Ramos (cell line): ENCODE data around the gene ADARB1.
"Not testable (repeated sequence)": the region's sequence is repeated elsewhere in the genome, so short reads cannot be mapped to it uniquely, and the experiment has no call there.

ENCODE experiments used
- in situ Hi-C: fragments of 300-500 bp; cut with MboI; formaldehyde crosslinking; loops from one replicate; pipeline ENCODE4 v1.14.3; 2022; ENCODE audit warnings: low sequenced_read_pairs; ENCODE audit not compliant: unreplicated experiment

The ADARB1 gene, protein sequence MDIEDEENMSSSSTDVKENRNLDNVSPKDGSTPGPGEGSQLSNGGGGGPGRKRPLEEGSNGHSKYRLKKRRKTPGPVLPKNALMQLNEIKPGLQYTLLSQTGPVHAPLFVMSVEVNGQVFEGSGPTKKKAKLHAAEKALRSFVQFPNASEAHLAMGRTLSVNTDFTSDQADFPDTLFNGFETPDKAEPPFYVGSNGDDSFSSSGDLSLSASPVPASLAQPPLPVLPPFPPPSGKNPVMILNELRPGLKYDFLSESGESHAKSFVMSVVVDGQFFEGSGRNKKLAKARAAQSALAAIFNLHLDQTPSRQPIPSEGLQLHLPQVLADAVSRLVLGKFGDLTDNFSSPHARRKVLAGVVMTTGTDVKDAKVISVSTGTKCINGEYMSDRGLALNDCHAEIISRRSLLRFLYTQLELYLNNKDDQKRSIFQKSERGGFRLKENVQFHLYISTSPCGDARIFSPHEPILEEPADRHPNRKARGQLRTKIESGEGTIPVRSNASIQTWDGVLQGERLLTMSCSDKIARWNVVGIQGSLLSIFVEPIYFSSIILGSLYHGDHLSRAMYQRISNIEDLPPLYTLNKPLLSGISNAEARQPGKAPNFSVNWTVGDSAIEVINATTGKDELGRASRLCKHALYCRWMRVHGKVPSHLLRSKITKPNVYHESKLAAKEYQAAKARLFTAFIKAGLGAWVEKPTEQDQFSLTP

DNA sequence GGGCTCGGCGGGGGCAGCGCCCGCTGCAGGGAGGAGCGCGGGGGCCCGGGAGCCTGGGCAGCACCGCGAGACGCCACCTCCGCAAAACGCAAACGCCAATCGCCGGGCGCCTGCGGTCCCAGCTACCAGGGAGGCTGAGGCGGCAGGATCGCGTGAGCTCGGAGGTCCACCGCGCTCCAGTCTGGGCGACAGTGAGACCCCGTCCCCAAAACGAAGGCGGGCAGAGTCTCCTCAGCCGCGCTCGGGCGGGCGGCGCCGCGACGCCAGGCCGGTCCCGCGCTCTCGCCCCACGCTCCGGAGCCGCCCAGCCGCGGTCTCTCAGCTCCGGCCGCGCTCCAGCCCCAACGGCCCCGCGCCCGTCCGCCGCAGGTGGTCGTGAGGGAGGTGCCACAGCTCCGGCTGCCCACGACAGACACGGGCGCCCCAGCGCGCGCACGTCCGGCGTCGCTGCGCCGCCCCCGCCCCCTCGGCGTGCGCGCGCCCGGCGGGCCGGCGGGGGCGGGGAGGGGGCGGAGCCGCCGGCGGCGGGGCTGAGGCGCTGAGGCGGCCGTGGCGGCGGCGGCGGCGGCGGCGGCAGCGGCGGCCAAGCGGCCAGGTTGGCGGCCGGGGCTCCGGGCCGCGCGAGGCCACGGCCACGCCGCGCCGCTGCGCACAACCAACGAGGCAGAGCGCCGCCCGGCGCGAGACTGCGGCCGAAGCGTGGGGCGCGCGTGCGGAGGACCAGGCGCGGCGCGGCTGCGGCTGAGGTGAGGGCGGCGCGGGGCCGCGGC is at the start of gene ADARB1:
Gene ADARB1, plus strand, starts transcription at position 533 of the 770 bp plus-strand sequence. CDS start 97,077 bp downstream, outside the sequence.
- in situ Hi-C loops, result no loop called here

DNA sequence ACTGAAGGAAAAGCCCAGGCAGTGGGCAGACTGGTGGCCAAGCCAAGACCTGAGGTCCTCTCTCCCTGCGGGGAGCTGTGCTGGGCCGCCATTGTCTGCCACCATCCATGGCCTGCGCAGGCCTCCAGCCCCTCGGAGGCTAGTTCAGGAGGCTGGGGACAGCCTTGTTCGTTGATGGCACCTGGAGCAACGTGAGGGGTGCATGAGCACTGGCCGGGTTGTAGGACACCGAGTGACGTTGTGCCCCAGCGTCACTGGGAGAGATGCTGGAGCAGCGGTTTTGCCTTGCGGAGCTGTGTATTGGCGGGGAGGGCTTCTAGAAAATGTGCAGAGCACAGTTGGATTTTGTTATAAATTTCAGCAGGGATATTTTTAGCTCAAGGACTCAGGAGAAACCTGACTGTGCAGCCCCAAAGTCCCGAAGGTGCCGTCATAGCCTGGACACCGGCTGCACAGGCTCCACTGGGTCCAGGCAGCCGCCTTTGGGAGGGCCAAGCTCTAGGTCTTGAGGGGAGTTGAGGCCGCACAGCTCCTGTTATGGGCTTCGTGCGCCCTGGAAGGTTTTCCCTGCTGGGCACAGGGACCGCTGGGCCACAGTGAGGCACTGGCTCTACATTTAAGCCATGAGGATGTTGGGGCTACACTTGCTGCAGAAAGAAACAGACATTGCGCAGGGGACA is 48.2 kb upstream of the ADARB1 start:
- in situ Hi-C loops, result no loop called here

DNA sequence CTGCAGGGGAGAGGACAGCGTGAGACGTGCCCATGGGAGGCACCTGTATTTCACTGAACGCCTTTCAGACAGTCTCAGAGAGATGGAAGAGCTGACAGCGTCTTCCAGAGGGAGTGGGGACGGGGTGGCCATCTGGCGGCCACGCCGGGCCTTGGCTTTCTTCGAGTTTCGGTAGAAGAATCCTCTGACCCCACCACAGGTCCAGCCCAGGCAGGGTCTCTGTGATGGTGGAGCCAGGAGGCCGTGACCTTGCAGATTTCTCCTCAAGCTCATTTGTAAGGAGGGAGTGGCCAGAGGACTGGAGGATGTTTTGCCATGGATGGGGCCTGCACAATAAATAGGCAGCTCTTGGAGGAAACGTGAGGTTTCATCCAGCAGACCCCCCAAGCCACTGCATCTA is 47.6 kb upstream of the ADARB1 start:
- in situ Hi-C loops, result no loop called here

DNA sequence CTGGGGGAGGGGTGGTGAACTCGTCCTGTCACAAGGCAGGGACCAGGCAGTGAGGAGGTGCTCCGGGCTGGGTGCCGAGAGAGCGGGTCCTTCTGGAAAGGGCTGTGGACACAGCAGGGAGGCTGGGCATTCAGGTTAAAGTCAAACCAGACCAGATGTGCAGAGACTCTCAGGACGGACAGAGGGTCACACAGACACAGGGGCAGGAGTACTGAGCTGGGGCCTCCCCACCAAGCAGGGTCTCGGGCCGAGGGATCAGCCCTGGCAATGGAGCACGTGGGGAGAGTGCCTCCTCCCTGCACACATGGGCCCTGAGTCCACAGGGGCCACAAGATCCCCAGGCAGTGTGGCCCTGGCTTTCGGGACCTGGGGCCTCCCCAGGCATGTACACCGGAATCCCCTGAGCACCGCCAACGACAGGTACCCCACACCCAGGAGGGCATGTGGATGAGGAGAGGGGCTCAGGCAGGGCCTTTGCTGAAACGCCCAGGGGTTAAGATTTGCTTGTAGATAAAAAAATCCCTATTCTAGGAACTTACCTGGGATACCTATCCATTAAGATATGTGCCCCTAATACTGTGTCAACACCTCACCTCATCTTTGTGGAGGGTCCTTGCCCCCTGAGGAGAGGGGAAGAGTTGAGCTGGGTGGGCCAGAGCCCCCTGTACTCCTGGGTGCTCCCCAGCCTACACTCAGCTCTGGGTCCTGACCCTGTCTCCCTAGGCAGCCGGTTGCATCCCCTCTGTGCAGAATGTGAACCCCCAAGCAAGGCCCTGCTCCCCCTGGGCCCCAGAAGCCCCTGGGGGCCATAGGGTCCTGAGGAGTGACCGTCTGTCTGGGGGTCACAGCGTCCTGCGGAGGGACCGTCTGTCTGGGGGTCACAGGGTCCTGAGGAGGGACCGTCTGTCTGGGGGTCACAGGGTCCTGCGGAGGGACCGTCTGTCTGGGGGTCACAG is 46.9 kb upstream of the ADARB1 start:
- in situ Hi-C loops, result no loop called here

DNA sequence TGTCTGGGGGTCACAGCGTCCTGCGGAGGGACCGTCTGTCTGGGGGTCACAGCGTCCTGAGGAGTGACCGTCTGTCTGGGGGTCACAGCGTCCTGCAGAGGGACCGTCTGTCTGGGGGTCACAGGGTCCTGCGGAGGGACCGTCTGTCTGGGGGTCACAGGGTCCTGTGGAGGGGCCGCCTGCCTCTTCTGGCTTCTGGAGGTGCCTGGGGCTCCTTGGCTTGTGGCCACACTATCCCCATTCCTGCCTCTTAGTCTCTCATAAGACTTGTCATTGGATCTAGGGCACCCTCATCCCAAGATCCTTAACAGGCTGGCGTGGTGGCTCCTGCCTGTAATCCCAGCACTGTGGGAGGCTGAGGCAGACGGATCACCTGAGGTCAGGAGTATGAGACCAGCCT is 45.7 kb upstream of the ADARB1 start:
- in situ Hi-C loops, result not testable (repeated sequence)

DNA sequence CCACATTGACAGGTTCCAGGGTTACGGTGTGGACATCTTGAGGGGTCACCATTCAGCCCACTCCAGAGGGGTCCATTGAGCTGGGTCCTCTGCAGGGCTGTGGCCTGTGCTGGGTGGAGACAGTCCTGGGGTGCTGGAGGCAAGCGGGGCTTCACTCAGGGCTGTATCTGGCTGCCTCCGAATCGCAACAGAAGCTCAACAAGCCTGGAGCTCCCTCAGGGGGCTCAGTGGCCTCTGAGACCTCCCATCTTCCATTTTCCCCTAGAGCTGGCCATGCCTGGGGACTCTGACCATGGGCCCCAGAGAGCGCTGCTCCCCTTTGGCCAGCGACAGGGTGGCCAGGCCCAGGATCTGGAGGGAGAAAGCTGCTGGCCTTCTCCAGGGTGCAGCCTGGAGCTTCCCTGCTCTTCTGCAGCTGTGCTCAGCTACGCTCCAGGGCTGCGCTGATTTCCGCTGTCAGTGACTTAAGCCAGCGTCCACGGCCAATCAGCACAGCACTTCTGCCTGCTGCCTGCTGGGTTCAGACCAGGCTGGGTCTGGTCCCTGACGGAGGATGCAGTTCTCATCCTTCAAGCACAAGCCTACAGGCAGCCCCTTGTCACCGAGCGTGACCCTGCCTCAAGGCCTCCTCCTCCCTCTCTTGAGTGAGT is 45.0 kb upstream of the ADARB1 start:
- in situ Hi-C loops, result no loop called here

DNA sequence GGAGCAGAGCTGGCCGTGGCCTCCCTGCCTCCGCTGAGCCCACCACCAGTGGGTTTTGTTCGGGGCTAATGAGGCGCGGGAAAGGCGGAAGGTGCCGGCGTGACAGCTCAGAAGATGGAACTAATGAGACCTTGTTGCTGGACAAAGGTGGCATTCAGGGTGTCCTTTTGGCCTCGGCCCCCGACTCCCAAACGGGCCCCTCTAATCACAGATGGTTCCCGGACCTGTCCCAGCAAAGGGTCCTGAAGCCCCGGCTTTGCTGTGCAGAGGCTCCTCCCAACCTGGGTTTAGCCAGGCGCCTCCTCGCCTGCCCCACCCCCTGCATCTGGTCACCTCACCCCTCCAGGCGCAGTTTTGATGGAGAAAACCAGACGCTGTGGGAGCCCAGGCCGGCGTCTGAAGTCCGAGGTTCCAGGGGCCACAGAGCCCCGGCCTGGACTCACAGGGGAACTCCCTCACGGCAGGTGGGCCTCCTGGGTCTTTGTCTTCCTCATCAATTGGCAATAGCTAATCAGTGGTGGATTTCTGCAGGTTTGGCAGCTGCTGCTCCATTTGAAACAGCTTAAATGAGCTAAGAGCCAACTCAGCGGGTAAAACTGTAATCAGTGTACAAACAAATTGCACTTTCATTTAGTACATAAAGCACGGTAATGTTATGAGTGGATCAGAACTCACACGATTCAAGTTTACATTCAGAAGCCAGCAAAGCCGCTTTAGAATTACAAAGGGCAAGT is 44.3 kb upstream of the ADARB1 start:
- in situ Hi-C loops, result no loop called here

DNA sequence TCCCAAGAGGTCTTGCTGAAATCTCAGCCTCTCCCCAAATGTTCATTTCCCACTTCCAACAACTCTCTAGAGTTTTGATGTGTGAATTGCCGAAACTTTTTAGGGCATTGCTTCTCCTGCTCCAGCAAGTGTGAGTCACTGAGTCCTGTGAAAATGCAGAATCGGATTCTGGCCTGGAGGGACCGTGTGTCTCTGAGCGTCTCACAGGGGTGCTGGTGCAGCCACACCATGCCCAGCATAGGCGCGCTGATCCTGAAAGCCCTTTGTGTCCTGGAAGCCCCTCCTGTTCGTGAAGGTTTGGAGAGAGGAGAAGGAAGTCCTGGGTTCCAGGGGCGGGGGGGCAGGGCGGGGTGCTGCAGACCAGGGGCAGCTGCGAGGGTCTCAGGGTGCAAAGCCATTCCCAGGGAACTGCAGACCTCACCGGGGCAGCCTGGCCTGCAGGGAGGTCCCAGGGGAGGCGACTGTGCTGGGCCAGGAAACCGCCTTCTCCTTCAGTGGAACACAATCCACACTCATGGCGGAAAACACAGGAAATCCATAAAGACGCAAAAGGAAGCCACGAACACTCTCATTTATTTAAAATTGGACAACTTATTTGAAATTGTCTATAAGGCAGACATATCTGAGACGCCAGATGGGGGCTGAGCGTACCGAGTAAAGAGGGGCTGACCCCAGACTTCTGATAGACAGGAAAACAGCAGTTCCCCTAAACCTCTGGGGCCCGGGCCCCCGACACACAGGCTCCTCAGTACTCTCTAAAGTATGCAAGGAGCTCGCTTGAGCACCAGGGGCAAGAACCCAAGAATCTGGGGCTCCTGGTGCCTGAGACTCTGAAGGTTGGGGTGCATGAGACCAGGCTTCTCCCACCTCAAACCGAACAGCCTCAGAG is 43.5 kb upstream of the ADARB1 start:
- in situ Hi-C loops, result no loop called here

DNA sequence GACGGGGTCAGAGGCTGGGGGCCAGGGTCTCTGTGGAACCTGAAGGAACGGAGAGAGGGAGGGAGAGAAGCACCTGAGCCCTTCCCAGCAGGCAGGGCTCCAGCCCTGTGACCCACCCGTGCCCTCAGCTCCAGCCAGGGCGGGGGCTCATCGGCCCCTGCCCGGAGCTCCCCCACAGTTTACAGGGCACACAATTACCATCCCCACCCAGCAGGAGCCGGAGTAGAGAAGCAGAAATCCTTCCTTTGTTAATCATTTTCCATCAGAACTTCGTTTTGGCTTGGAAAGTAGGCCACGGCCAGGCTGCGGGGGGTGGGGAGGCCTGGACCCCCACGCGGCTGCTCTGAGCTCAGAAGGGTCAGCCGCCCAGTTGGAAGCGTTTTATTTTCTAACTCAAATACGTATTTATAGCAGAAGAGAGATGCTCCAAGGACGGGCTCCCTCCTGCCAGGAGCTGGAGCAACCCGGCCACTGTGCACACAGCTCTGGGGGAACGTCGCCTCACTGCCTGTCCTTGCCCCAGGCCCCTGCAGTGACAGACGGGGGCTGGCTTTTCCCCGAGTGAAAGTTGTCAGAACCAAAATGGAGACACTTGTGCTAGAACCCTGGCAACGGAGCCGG is 42.7 kb upstream of the ADARB1 start:
- in situ Hi-C loops, result no loop called here

DNA sequence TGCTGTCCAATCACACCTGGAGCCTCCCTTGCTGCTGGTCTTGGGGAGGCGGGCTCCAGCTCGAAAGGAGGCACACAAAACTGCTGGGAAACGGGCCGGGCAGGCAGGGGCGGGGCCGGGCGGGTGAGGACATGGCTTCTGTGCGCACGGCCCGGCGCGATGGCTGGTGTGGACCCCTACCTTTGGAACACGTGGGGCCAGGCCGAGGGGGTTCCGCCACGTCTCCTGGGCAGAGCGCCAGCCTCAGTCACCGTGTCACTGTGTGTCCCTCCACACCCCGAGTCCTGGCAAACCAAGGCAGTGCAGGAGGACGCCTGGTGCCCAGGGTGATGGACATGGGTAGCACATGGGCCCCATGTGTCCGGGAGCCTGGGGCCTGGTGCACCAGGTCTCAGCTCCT is 42.0 kb upstream of the ADARB1 start:
- in situ Hi-C loops, result no loop called here

DNA sequence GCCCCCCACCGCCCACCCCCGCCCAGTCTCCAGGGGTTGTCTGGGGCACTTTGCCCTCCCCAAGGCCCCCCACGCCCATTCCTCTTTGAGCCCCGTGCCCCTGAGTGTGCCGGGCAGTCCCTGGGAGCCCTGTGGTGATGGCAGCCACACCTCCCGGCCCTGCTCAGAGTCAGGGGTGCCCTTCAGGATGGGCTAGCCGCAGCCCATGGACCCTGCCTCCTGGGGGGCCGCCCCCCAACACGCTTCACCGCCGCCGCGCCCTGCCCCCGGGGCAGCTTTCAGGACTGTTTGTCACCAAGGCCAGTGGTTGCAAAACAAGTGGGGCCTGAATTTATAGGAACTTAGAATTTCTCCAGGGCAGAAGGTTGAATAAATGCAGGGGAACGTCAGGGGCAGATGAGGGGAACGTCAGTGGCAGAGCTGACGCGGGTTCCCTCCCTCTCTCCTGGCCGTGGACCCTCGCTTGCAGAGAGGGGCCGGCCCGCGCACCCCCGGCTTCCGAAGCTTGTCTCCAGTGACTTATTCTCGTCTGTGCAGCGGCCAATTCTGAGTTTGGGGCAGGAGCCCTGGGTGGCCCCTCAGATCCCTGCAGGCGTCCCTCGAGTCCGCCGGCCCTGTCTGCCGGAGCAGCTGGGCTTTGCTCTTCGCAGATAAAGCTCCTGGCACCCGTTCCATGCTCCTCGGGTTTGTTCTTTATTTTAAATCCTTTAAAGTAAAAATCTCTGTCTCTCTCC is 41.2 kb upstream of the ADARB1 start:
- in situ Hi-C loops, result no loop called here

DNA sequence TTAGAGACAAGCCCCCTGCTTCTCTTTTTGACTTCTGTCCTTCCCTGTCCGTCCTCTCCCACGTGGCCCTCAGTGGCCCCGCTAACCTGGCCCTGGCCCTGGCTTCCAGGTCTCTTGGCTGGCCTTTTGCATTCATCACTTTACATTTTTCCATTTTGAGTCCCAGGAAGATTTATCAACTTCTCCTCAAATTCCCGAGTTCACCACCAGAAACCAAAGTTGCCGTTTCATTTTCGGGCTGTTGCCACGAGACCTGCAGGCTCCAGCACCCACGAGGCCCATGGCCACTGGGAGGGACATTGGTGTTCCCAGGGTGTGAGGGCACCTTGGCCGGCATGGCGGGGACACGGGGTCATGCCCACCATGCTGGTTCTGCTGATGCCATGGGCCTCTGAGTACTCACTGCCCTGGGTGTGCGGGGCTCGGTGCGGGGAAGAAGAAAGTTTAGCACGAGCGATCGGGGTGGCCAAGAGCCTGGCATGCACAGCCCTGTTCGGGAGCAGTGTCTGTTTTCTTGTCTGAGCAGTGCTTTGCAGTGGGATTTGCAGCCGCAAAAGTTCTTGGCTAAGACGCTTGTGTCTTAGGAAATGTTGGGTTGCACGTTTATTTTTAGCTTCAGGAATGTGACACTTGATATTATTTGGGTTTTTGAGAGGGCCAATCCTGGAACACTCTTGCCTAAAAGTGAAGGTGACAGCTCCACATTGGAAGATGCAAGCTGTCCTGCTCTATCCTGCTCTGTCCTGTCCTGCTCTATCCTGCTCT is 40.4 kb upstream of the ADARB1 start:
- in situ Hi-C loops, result no loop called here

DNA sequence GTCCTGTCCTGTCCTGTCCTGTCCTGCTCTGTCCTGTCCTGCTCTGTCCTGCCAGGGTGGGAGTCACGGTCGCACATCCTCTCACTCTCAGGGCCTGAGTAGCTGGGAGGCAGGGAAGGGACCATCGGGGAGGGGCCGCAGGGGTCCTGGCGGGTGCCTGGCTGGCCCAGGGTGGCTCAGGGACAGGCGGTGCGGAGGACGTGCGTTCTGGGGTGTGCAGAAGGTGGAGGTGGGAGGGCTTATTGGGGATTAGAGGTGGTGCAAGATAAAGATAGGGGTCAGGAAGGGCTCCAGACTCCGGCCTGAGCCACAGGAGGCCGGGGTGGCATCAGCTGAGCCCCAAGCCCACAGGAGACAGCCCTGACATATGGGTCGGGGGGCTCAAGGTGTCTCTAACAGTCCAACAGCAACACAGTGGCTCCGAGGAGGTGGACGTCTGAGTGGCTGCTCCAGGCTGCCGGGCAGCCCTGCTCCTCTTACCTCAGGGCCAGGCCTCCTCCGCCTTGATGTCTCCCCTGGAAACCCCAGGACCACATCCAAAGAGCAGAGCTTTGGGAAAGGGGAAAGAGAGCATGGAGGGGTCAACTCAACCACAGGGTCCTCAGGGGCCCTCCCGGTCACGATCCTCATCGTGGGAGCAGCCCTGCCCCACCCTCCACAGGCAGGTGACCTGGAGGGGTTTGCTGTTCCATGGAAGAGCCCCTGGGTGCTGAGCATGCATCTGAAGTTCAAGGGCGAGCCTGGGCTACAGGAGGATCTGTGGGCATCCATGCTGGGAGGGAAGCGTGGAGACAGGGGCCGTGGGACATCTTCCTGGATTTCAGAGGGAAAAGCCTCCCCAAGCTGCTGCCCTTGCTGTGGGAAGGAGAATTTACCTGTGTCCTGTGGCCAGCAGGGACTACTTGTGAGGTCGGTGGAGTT is 39.6 kb upstream of the ADARB1 start:
- in situ Hi-C loops, result no loop called here

DNA sequence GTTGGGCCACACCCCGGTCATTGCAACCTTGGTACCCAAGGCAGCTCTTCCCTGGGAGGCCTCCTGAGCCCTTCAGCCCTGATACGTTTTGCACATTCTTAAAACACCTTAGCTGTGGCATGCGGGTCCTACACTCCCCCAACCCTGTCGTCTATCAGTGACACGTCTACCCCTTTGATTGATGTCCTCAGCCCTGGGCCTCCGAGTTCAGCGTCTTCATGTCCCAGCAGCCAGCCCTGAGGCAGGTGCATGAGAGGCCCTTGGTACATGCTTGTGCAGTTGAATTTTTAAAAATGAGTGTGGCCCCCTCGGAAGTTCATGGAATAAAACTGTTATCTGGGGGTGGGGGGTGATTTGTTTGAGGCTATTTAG is 38.9 kb upstream of the ADARB1 start:
- in situ Hi-C loops, result no loop called here
